GM12891 (cell line): Measurements from ENCODE around the gene TCEANC.

ENCODE experiments used
- POLR2A ChIP-seq: IDR thresholded peaks from 2 replicates; pipeline ENCODE4 v1.6.1; 2011; ENCODE audit warnings: low read depth, low read length, control low read depth
- POLR2AphosphoS5 ChIP-seq: IDR thresholded peaks from 2 replicates; pipeline ENCODE4 v1.6.1; 2011; ENCODE audit warnings: low read depth, low read length, control low read depth
- POU2F2 ChIP-seq: IDR thresholded peaks from 2 replicates; pipeline ENCODE4 v1.6.1; 2011; ENCODE audit warnings: low read depth, mild to moderate bottlenecking, control low read depth, low read length, moderate library complexity
- SPI1 ChIP-seq: IDR thresholded peaks from 2 replicates; pipeline ENCODE4 v1.6.1; 2011; ENCODE audit warnings: low read depth, low read length, control low read depth
- TAF1 ChIP-seq: IDR thresholded peaks from 2 replicates; pipeline ENCODE4 v1.6.1; 2011; ENCODE audit warnings: low read depth, low read length, control low read depth

- TF ChIP-seq POLR2AphosphoS5: no peak
- no peak for TF ChIP-seq SPI1
- TF ChIP-seq POLR2A: no peak
- TF ChIP-seq TAF1: no peak
- TF ChIP-seq POU2F2: no peak
Measured at GRCh38 chrX:13638826-13639225, 14.1 kb upstream of the TCEANC start.
